Measurements from ENCODE around the gene MACROD1.

MACROD1 gene

DNA sequence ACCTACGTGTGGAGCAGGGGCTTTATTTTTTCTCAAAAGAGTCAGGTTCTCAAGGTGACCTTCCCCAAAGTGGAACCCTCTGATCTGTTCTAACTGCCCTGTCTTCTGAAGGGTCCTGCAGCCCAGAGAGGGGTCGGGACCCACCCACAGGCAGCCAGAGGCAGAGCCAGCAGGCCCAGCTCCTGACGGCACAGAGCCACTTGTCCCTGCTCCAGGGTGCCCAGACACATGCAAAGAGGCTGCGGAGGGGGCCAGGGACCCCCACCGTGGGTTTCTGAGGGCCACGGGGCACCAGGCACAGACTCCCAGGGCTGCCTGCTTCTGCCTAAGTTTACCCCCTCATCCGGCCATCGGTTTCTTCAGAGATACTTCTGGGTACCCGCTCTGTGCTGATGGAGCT, 93.0 kb downstream of the MACROD1 start:
- no peak for DNase-seq

- DNase-seq: no peak
These were observed 93.5 kb downstream of the MACROD1 start for GRCh38 chr11:64072403-64072802.

GRCh38 chr11:64071849-64072248, 94.1 kb downstream of the MACROD1 start:
- no peak for DNase-seq

- no peak for DNase-seq
These were observed 95.6 kb downstream of the MACROD1 start for GRCh38 chr11:64070314-64070681.

GRCh38 chr11:64069401-64070313, 96.3 kb downstream of the MACROD1 start:
- no peak for DNase-seq

DNA sequence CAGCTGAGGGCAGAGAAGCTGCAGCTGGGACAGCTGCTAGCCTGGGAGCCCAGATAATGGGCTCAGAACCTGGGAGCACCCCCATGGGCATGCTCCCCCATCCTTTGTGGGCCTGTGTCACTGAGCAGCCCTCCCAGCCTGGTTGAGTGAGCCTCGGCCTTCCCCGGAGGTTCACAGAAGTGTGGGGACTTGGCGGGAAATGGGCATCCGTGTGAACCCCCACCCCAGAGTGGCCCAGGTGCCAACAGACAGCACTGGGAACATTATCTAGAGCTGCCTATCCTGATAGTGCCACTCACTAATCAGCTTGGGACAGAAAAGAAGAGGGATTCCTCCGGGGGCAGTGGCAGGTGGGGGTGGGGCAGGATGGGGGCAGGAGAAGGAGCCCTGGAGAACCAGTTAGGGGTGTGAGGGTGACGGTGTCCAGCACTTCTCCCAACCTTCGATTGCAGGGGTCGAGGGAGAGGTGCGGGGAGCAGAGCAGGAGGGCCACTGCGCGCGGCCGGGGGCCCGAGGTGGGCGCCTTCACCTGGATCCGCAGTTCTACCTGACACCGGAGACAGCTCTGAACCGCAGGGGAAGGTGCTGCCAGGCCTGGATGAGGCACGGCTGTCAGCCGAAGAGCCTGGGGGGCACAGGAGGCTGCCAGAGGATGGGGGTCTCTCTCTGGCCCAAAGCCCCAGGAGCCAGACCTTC, 97.1 kb downstream of the MACROD1 start:
- no peak for DNase-seq

GRCh38 chr11:64067230-64067993, 98.5 kb downstream of the MACROD1 start:
- DNase-seq: no peak

DNA sequence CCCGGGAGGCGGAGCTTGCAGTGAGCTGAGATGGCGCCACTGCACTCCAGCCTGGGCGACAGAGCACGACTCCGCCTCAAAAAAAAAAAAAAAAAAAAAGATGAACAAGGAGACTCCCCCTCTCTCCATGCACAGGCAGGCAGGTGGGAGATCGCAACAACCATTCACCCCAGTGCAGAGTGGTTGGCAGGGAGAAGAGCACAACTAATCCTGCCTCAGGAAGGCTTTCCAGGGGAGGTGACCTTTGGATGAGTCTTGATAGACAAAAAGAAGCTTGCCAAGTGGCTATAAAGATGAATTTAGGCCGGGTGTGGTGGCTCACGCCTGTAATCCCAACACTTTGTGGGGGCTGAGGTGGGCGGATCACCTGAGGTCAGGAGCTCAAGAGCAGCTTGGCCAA, 100.2 kb downstream of the MACROD1 start:
- no peak for DNase-seq

- DNase-seq: no peak
These were observed 100.8 kb downstream of the MACROD1 start for GRCh38 chr11:64065141-64065465.

DNA sequence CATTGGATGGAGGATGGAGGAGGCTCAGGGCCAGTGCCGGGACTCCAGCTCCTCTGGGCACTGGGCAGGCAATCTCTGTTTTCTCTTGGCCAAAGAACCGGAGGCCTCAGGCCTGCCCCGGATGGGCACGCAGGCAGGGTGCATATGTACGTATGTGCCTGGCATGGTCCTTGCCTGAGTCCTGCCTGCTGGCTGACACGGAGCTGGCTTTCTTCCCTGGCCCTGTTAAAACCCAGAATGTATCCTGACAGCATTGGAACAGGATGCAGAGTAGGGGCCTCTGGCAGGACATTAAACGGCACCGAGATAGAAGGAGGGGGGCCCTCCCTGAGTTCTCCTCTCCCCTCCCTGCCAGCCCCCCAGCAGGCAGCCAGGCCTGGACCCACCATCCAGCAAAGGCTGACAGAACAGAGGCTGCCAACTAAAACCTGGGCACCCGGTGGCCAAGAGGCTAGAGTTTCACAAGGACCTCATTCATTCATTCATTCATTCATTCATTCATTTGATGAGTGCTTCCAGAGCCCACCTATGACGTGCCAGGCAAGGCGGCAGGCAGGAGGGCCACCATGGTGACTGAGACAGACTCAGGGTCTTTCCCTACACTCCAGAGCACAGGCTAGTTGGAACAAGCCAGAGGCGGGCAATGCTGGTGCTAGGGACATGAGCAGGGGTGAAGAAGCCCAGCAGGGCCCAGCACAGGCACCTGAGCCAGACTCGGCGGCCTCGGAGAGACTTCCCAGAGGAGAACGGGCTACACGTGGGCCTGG, 101.4 kb downstream of the MACROD1 start:
- DNase-seq: no peak

DNA sequence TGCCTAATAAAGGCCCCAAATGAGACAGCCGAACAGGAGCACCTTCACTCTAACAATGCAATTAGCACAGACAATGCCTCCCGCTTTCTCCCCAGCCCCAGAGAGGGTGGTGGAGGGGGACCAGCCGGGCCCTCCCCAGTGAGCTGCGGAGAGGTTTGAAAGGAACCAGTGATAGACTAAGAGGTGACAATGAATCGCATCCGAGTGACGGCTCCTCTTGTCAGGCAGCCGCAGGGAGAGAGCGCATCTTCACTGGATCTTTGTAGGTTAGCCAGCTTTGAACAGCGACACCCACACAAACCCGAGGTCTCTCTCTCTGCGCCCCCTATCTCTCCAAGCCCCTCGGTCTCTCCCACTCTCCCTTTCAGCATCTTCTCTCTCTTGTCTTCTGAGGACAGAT, 102.1 kb downstream of the MACROD1 start:
- DNase-seq: no peak

- DNase-seq: no peak
These were observed 103.5 kb downstream of the MACROD1 start for GRCh38 chr11:64062185-64063039.

- peak; percentile 36 for DNase-seq
These were observed 105.0 kb downstream of the MACROD1 start for GRCh38 chr11:64060861-64061444.

DNA sequence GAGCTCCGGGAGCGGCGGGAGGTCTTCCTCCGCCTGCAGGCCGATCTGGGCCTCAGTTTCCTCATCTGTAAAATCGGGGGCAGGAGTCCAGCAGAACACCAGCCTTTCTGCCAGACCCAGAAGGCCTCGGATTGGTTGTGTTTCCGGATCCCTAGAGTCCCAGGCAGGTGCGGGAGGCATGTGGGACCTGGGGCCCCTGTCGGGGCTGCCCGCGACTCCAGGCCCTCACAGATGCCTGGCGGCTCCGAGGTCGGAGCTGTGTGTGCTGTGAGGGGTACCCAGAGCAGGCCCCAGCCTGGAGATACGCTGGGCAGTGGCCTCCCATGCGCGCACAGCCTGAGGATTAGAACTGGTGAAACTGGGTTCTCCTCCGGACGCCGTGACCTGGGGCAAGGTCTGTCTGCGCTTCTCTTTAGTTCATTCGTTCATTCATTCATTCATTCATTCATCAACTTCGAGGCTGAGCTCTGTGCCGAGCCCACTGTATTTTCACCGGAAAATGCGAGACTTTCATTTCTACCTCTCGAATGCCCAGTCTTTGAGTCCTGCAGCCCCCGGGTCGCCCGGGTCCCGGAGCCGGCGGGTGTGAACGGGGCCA, 105.6 kb downstream of the MACROD1 start:
- no peak for DNase-seq

GRCh38 chr11:64059339-64060140, 106.4 kb downstream of the MACROD1 start:
- DNase-seq: no peak

GRCh38 chr11:64058494-64058893, 107.4 kb downstream of the MACROD1 start:
- DNase-seq: no peak

DNA sequence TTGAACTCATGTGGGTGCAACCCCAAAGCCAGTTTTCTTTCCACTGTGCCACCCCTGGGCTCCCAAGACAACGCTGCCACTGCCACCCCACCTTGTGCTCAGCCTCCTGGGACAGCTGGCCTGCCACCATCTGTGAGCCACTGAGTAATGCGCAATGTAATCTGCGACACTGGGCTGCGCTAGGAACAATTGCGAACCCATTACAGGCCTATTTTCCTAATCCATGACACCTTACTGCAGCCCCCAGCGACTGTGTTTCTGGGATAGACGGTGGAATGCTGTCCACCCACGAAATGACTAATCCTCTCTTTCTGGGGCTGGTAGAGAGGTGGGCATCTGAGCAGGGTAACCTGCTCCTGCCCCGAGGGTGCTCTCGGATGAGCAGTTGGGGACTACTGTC, 108.0 kb downstream of the MACROD1 start:
- DNase-seq: no peak

GRCh38 chr11:64056861-64057260, 109.1 kb downstream of the MACROD1 start:
- DNase-seq: no peak

DNA sequence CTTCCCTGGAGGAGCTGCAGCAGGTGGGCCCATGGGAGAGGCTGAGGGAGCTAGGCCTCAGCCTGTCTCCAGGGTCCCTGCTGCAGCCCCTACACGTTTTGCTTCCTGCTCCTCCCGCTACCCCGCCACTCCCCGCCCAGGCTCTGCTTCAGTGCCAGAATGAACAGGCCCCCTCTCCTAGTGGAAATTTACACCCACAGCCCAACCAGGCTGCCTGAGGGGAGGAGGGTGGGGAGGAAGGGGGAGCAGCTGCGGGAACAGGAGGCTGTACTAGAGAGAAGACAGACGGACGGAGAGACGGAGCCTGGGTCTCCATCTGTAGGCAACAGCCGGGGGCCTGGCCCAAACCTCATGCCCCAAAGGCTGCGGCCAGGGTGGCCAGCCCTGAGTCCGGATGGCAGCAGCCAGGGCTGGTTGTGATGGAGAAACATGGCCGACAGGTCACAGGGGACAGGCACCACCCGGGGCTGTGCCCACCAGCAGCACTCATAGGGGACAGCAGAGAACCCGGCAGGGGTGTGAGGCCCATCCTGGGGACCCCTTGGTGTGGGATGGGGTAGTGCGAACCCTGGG, 109.6 kb downstream of the MACROD1 start:
- no peak for DNase-seq

DNA sequence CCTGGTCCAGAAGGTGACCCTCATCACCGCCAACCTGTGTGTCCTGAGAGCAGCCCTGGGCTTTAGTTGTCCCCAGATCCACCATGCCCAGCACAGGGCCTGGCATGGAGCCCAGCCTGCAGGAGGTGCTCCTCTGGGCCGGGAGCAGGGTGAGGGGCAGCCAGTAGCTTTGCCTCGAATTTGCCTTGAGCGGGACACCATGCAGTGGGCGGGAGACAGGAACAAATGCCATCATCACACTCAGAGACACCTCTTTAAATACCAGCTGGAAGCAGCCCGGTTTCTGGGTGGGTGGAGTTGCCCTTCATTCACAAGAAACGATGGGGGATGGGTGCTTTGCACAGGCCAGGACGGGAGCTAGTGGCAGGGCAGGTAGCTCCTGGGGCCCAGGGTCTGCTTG, 110.8 kb downstream of the MACROD1 start:
- DNase-seq: no peak

Measured in activated gamma-delta T cell (primary cell).